Islet of Langerhans (tissue), 1 donor: ENCODE data around the gene RASSF3.

Experiments used
- FAIRE-seq: peaks from one replicate; lab custom pipeline; 2011; peaks lifted over from hg19 to GRCh38; lab: Jason Lieb, UNC

The RASSF3 gene

GRCh38 chr12:64731683-64732082 is 121.4 kb downstream of the RASSF3 start:
- no peak for FAIRE-seq

DNA sequence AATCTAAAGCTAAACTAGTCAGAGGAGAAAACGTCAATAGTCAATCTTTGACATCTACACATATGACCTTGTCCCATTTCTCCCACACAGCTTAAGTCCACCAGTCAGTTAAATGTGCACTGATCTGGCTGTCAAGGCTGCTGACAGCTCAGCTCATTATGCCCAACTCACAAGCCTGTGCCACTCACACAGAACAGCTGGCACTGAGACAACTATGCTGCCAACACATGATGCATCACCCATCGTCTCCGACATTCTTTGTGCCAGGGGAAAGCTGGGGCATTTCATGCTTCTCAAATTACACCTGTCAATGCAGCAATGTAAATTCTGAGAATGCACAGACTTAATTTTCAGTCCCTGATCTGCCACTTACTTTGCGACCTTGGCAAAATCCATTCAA is 123.6 kb downstream of the RASSF3 start:
- no peak for FAIRE-seq

GRCh38 chr12:64735442-64735841 is 125.1 kb downstream of the RASSF3 start:
- no peak for FAIRE-seq

DNA sequence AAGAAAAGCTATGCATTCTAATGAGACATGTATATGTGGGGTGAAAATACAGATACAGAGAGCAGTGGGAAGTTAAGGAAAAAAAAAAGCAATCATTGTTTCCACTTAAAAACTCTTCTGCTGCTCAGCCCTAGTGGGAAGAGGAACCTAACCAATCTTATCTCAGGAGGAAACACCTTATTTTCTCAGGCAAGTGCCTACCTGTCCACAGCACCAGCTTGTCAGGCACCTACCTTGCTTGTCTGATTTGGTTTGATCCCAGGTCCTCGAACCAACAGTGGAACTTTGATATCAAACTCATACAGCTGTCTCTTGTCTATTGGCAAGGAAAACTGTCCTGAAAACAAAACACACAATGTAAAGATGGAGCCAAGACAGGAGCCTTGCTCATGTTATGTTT is 126.5 kb downstream of the RASSF3 start:
- no peak for FAIRE-seq

- no peak for FAIRE-seq
Measured at GRCh38 chr12:64737539-64737938, 127.2 kb downstream of the RASSF3 start.

DNA sequence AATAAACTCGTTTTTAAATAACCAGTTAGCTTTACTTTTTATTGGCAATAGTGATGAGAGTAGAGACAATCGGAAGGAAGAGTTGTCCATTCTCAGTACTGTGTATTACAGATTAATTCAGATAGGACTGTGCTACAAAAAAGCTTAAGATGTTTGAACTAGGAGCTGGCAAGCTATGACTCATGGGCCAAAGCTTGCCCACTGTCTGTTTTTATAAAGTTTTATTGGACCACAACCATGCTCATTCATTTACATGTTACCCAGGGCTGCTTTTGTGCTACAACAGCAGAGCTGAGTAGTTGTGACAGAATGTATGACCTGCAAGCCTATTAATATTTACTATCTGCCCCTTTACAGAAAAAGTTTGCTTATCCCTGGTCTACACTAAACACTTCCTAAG is 129.5 kb downstream of the RASSF3 start:
- FAIRE-seq, result no peak

GRCh38 chr12:64740646-64741045 is 130.4 kb downstream of the RASSF3 start:
- no peak for FAIRE-seq

GRCh38 chr12:64742416-64742815 is 132.1 kb downstream of the RASSF3 start:
- no peak for FAIRE-seq

GRCh38 chr12:64743206-64743605 is 132.9 kb downstream of the RASSF3 start:
- FAIRE-seq, result no peak

DNA sequence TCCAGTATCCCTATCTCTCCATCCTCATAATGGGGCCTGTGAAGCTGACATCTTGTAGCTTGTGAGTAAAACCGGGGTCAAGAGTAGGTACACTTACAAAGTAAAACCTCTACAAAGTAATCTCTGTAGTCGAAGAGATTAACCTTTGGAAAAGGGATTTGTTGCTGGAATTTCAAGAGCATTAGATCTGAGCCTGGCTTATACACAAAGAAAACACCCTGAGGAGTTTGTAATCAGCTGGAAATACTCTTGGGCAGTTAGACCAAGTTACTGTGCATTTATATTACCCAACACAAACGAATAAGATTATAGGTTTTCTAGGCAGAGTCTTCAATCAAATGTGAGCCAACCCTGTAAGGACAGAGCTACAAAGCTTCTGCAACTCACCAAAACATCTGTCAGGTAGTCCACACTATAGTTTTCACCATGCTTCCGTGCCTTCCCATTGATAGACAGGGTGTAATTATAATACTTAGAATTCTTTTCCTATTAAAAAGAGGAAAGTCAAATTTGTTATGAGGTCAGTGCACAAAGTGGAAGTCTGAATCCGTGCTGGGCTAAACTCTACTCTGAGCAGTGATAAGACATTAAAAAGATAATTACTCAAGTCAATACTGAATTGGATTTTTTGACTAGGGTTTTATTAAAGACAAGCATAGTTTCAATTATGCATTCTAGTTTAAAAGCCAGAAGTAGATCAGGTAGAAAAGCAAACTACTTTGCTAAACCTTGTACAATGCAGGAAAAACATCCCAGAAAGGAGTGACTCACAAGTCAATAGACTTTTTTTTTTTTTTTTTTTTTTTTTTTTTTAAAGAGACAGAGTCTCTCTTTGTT is 134.3 kb downstream of the RASSF3 start:
- FAIRE-seq, result peak; percentile 86

DNA sequence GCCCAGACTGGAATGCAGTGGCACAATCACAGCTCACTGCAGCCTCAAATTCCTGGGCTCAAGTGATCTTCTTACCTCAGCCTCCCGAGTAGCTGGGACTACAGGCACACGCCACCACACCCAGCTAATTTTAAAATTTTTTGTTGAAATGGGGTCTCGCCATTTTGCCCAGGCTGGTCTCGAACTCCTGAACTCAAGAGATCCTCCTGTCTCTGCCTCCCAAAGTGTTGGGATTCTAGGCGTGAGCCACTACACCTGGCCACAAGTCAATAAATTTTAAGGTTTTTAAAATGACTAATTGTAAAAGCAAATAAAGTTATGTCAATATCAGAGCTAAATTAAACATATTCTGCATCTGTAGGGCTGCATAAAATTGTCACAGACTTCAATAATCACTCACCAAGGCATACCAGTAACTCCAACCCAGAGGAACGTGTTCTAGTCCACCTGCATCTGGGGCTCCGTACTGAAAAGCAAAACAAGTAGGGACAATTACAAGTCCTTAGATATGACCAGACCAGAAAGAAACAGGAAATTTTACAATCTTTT is 135.0 kb downstream of the RASSF3 start:
- no peak for FAIRE-seq

- FAIRE-seq, result no peak
Measured at GRCh38 chr12:64745980-64746379, 135.7 kb downstream of the RASSF3 start.

DNA sequence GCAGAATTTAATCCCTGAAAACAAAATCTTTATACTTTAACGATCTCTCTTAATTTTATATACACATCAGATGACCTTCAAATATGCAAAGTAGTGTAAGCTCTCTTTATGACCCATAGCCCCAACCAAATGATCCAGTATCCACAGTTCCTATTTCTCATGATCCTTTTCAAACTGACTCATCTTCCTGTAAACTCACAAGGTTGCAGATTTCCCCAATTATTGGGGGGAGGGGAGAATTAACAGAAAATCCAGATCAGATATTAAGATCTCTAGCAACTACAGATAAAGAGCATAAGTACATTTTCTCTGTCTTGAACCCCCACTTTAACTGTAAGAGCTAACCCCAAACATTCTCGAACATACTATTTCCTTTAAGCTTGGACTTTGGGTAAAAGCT is 136.4 kb downstream of the RASSF3 start:
- FAIRE-seq, result no peak
